Measurements from ENCODE around the gene SCAP. TPM values are rescaled to one million over a fixed set of nuclear protein-coding genes. Genes with fewer than 3 reads are reported as not detected.

Gene SCAP
- total and polyA plus RNA-seq, 2 of the 13 experiments (the other 11 are each of a cell fraction or from before 2014, with no cell fraction given): 40.4 to 53.3 TPM

GRCh38 chr3:47475570-47476329 lies at the start of gene SCAP (continued):
- TF ChIP-seq ZNF331 (CRISPR knock-in tag; IDR thresholded peaks at IDR 0.05) (peak; percentile 84), TARDBP (CRISPR knock-in tag; IDR thresholded peaks at IDR 0.05) (peak; percentile 87; the same call in 1 of the 2 replicates), ZNF747 (CRISPR knock-in tag; IDR thresholded peaks at IDR 0.05; ENCODE audit: borderline replicate concordance) (no peak), ETV5 (CRISPR knock-in tag; IDR thresholded peaks at IDR 0.05; ENCODE audit: borderline replicate concordance) (peak; percentile 77; the same call in 1 of the 2 replicates), THAP7 (CRISPR knock-in tag; IDR thresholded peaks at IDR 0.05) (no peak), TRIM22 (IDR thresholded peaks at IDR 0.05) (no peak), ZNF546 (CRISPR knock-in tag; conservative IDR thresholded peaks at IDR 0.05) (no peak), MTF2 (CRISPR knock-in tag; IDR thresholded peaks at IDR 0.05; ENCODE audit: borderline replicate concordance) (no peak), HES4 (CRISPR knock-in tag; IDR thresholded peaks at IDR 0.05; ENCODE audit: borderline replicate concordance) (no peak), SPEN (CRISPR knock-in tag; IDR thresholded peaks at IDR 0.05; ENCODE audit: low read depth) (peak; percentile 93), ZBTB10 (CRISPR knock-in tag; IDR thresholded peaks at IDR 0.05; ENCODE audit: borderline replicate concordance) (no peak), ATF5 (CRISPR knock-in tag; IDR thresholded peaks at IDR 0.05; ENCODE audit: low read depth) (no peak), HBP1 (CRISPR knock-in tag; IDR thresholded peaks at IDR 0.05; ENCODE audit: low read depth) (peak; percentile 66; the same call in 1 of the 2 replicates), HMG20A (CRISPR knock-in tag; IDR thresholded peaks at IDR 0.05; ENCODE audit: borderline replicate concordance) (peak; percentile 43; the same call in 1 of the 2 replicates), MTA1 (CRISPR knock-in tag; IDR thresholded peaks at IDR 0.05; ENCODE audit: borderline replicate concordance) (0 out of 2 replicates have a peak, but pooled peaks have one; percentile 24), ZNF430 (CRISPR knock-in tag; IDR thresholded peaks at IDR 0.05) (peak; percentile 88), ZNF354B (CRISPR knock-in tag; IDR thresholded peaks at IDR 0.05) (no peak)
- TF ChIP-seq, protein P1, sequence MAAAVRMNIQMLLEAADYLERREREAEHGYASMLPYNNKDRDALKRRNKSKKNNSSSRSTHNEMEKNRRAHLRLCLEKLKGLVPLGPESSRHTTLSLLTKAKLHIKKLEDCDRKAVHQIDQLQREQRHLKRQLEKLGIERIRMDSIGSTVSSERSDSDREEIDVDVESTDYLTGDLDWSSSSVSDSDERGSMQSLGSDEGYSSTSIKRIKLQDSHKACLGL (CRISPR knock-in tag; IDR thresholded peaks at IDR 0.05): peak; percentile 82; the same call in 1 of the 2 replicates

Measured in HepG2 (cell line).